Colonic mucosa (tissue), 4 donors: ENCODE data around the gene ZNF570. TPM values are rescaled to one million over a fixed set of nuclear protein-coding genes. Genes with fewer than 3 reads are reported as not detected.

ENCODE experiments used
- DNase-seq: peaks from one replicate; pipeline ENCODE4 v3.0.0-alpha.2; 2020
- H3K27ac ChIP-seq: fragments of 200-600 bp; one replicate; pipeline ENCODE4 v1.8.0; 2021
- H3K27me3 ChIP-seq: fragments of 200-600 bp; one replicate; pipeline ENCODE4 v1.8.0; 2021
- H3K36me3 ChIP-seq: fragments of 200-600 bp; one replicate; pipeline ENCODE4 v1.8.0; 2021
- H3K4me1 ChIP-seq: fragments of 200-600 bp; one replicate; pipeline ENCODE4 v1.8.0; 2021; ENCODE audit warnings: mild to moderate bottlenecking
- H3K4me3 ChIP-seq: fragments of 200-600 bp; one replicate; pipeline ENCODE4 v1.8.0; 2021
- H3K9ac ChIP-seq, 2 donors: one replicate each; pipeline ENCODE4 v1.7.0; 2013; ENCODE audit warnings: control low read depth in 2 of 2, low read depth in 2 of 2, low read length in 2 of 2
- H3K9me3 ChIP-seq: fragments of 200-600 bp; one replicate; pipeline ENCODE4 v1.8.0; 2021
- intact Hi-C: fragments of 100-400 bp; cut with DNase I; formaldehyde crosslinking; loops from one replicate; pipeline ENCODE4 v1.14.1; 2022
- total RNA-seq, 2 donors: library from RNA; stranded (reverse); fragmentation: NEBNext Ultra II Directional in 1 of 2; extraction: Animal tissue kit (Norgen Biotek cat#: 25700) in 1 of 2; gene quantifications; one replicate each; pipeline ENCODE4 v1.2.1, GENCODE V29; 2021
- TF ChIP-seq, protein P1 (sequence below): fragments of 200-600 bp; IDR thresholded peaks from one replicate; pipeline ENCODE4 v1.8.0; 2022; ENCODE audit warnings: antibody characterized with exemption, mild to moderate bottlenecking
- donor health status: healthy.
- donor health status: DM: no; HTN: no; CAD: no.
- donor health status: DM: no; HTN: no; CAD: no.

ZNF570 gene
- total RNA-seq, 2 donors from 2014 or later: 1.7 to 3.0 TPM

DNA sequence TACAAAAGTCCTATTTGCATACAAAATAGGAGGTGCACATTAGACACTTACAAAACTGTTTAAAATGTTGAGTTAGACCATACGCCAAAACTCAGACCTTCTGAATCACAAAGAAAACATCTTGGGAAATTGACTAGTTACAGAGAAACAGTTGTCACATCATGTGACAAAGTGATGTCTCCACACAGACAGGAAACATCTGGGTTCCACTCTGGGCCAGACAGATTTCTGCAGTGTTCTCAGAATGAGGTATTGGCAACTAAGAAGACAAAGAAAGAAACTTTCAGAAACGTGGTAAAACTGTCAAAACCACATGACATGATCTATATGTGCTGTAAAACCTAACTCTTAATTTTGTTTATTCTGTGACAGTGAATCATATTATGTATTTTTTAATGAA is 44.2 kb downstream of the ZNF570 start:
- TF ChIP-seq, protein P1, sequence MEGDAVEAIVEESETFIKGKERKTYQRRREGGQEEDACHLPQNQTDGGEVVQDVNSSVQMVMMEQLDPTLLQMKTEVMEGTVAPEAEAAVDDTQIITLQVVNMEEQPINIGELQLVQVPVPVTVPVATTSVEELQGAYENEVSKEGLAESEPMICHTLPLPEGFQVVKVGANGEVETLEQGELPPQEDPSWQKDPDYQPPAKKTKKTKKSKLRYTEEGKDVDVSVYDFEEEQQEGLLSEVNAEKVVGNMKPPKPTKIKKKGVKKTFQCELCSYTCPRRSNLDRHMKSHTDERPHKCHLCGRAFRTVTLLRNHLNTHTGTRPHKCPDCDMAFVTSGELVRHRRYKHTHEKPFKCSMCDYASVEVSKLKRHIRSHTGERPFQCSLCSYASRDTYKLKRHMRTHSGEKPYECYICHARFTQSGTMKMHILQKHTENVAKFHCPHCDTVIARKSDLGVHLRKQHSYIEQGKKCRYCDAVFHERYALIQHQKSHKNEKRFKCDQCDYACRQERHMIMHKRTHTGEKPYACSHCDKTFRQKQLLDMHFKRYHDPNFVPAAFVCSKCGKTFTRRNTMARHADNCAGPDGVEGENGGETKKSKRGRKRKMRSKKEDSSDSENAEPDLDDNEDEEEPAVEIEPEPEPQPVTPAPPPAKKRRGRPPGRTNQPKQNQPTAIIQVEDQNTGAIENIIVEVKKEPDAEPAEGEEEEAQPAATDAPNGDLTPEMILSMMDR: no peak
- no peak for DNase-seq
- Histone ChIP-seq H3K27me3 (no peaks in the 10 kb centered on the region), H3K27ac (no peak overlapping the region), H3K4me1 (no peaks in the 10 kb centered on the region), H3K36me3 (no peaks in the 10 kb centered on the region), H3K4me3 (no peak overlapping the region), H3K9ac (no peak overlapping the region), H3K9me3 (no peaks in the 10 kb centered on the region)
- intact Hi-C loops: no loop called here

DNA sequence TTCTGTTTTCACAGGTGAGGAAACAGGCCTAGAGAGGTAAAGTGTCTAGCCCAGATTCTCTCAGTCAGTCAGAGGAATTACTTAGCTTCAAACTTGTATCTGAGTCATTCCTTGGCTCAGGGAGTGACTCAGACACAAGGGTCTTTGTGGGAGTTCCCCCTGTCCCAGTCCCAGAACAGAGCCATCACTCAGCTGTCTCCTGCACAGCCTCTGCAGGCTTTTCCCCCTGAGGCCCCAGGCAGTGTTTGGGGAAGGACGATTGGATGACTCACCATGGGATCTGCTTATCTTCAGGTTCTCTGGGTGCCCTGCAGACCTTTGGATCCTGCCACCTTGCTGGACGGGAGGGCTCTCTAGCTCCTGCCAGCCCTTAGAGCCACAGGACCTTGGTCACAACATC is 50.7 kb downstream of the ZNF570 start:
- Histone ChIP-seq H3K4me1 (no peaks in the 10 kb centered on the region), H3K27ac (no peak overlapping the region), H3K36me3 (no peaks in the 10 kb centered on the region), H3K9me3 (no peaks in the 10 kb centered on the region), H3K4me3 (no peak overlapping the region), H3K9ac (no peak overlapping the region), H3K27me3 (no peaks in the 10 kb centered on the region)
- TF ChIP-seq, protein P1: no peak
- intact Hi-C loops: no loop called here
- DNase-seq: no peak

DNA sequence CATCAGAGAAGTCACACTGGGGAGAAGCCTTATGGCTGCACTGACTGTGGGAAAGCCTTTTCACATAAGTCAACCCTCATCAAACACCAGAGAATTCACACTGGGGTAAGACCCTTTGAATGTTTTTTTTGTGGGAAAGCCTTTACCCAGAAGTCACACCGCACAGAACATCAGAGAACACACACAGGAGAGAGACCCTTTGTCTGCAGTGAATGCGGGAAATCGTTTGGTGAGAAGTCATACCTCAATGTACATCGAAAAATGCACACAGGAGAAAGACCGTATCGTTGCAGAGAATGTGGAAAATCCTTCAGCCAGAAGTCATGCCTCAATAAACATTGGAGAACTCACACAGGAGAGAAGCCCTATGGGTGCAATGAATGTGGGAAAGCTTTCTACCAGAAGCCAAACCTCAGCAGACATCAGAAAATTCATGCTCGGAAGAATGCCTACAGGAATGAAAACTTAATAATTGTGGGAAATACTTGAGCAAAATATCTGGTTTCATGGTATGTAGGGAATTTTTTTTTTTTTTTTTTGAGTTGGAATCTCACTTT is 68.3 kb downstream of the ZNF570 start:
- intact Hi-C loops: no loop called here
- no peak for DNase-seq
- Histone ChIP-seq H3K27ac (no peak overlapping the region), H3K9me3 (peaks cover 3% of the 10 kb centered on the region), H3K27me3 (no peaks in the 10 kb centered on the region), H3K9ac (no peak overlapping the region), H3K4me1 (no peaks in the 10 kb centered on the region), H3K4me3 (no peak overlapping the region), H3K36me3 (no peaks in the 10 kb centered on the region)
- TF ChIP-seq, protein P1: no peak

Other genes starting within 250 kb of the ZNF570 start
- 1 to 10 TPM; 2.4 to 3.0 TPM for gene ZNF527, start 98.3 kb upstream of the ZNF570 start, total RNA-seq
- 1 to 10 TPM; 1.1 to 1.4 TPM for gene ZNF569, start 1.9 kb upstream of the ZNF570 start, total RNA-seq
- 1 to 10 TPM; 1.6 to 2.9 TPM for gene ZNF793, start 37.6 kb downstream of the ZNF570 start, total RNA-seq
- gene ZNF571, start 125.4 kb downstream of the ZNF570 start, total RNA-seq: 1 to 10 TPM; 3.2 to 3.8 TPM
- gene ZNF540, start 125.5 kb downstream of the ZNF570 start, total RNA-seq: 1 to 10 TPM in 1 of 2 donors, under 1 TPM in 1; 0.49 to 1.2 TPM
- gene ZFP30, start 186.1 kb downstream of the ZNF570 start, total RNA-seq: 1 to 10 TPM; 6.0 to 7.9 TPM